ENCODE measurements around the gene PTGR2. TPM values are rescaled to one million over a fixed set of nuclear protein-coding genes. Genes with fewer than 3 reads are reported as not detected.

PTGR2 gene
- total RNA-seq, 1 donor from 2014 or later, result 9.6 TPM

GRCh38 chr14:73877790-73878189 lies 26.2 kb downstream of the PTGR2 start:
- no peak overlapping the region for H3K4me3 Mint-ChIP-seq

GRCh38 chr14:73878436-73878835 lies 26.8 kb downstream of the PTGR2 start:
- Mint-ChIP-seq H3K9me3 (no peaks in the 10 kb centered on the region), H3K4me1 (ENCODE audit: unreplicated experiment) (no peaks in the 10 kb centered on the region), H3K27me3 (no peaks in the 10 kb centered on the region), H3K27ac (no peak overlapping the region), H3K36me3 (peaks cover 3% of the 10 kb centered on the region), H3K4me3 (no peak overlapping the region)
- no peak for TF ChIP-seq CTCF (conservative IDR thresholded peaks at IDR 0.05)
- no peak for DNase-seq (ENCODE audit: extremely low spot score, unreplicated experiment)

More at GRCh38 chr14:73877790-73878189, 26.2 kb downstream of the PTGR2 start:
- Mint-ChIP-seq H3K9me3 (no peaks in the 10 kb centered on the region), H3K4me1 (ENCODE audit: unreplicated experiment) (no peaks in the 10 kb centered on the region), H3K27me3 (no peaks in the 10 kb centered on the region), H3K36me3 (peaks cover 3% of the 10 kb centered on the region), H3K27ac (no peak overlapping the region)
- DNase-seq (ENCODE audit: extremely low spot score, unreplicated experiment), result no peak
- TF ChIP-seq CTCF (conservative IDR thresholded peaks at IDR 0.05), result no peak

GRCh38 chr14:73879027-73879426 lies 27.4 kb downstream of the PTGR2 start:
- Mint-ChIP-seq H3K36me3 (no peaks in the 10 kb centered on the region), H3K27ac (no peak overlapping the region)
- DNase-seq (ENCODE audit: extremely low spot score, unreplicated experiment), result no peak

DNA sequence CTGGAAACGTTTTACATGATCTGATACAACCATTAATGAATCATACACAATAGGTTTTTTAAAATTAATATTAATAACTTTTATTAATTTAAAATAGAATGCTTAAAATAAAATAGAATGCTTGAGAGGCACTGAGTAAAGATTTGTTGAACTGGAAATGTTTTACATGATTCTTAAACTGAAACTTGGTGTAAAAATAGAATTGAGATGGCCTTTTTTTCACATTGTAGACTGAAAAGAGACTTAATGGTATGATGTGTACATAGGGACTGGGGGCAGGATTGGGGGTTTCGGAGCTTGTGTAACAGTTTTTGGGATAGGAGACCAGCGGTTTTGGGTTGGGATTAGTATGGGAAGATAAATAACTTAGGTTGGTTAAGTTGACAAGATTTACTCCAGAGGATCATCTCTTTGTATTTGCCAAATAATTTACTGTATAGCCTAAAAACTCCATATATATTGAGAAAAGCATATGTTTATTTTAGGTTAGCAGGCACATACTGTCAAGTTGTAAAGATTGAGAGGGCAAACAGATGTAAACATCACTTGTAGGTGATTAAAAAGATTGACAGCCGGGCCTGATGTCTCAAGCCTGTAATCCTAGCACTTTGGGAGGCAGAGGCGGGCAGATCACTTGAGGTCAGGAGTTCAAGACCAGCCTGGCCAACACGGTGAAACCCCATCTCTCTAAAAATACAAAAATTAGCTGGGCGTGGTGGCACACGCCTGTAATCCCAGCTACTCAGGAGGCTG lies 33.0 kb downstream of the PTGR2 start:
- H3K27me3 Mint-ChIP-seq, result no peaks in the 10 kb centered on the region

More at GRCh38 chr14:73879027-73879426, 27.4 kb downstream of the PTGR2 start:
- no peaks in the 10 kb centered on the region for H3K4me1 Mint-ChIP-seq (ENCODE audit: unreplicated experiment)
- no peak for TF ChIP-seq CTCF (conservative IDR thresholded peaks at IDR 0.05)
- H3K4me3 Mint-ChIP-seq, result no peak overlapping the region
- H3K9me3 Mint-ChIP-seq, result no peaks in the 10 kb centered on the region
- no peaks in the 10 kb centered on the region for H3K27me3 Mint-ChIP-seq

GRCh38 chr14:73886449-73887317 lies 35.1 kb downstream of the PTGR2 start, which contains the start of gene ZNF410:
Gene ZNF410 (plus strand): TSS chr14:73886859. CDS start chr14:73892176, 5,317 bp downstream.
- TF ChIP-seq CTCF (conservative IDR thresholded peaks at IDR 0.05), result no peak
- DNase-seq (ENCODE audit: extremely low spot score, unreplicated experiment), result peak; percentile 90
- Mint-ChIP-seq H3K4me1 (ENCODE audit: unreplicated experiment) (peaks cover 38% of the 10 kb centered on the region), H3K9me3 (no peaks in the 10 kb centered on the region), H3K27ac (peak within 1 kb of the TSS; percentile 95), H3K27me3 (no peaks in the 10 kb centered on the region), H3K36me3 (peaks cover 4% of the 10 kb centered on the region), H3K4me3 (peak within 1 kb of the TSS; percentile 94)

More for the DNA sequence above, 33.0 kb downstream of the PTGR2 start:
- Mint-ChIP-seq H3K9me3 (no peaks in the 10 kb centered on the region), H3K27ac (peak overlapping the region; percentile 86), H3K4me3 (peak overlapping the region; percentile 94), H3K36me3 (peaks cover 3% of the 10 kb centered on the region), H3K4me1 (ENCODE audit: unreplicated experiment) (peaks cover 37% of the 10 kb centered on the region)
- DNase-seq (ENCODE audit: extremely low spot score, unreplicated experiment), result no peak
- no peak for TF ChIP-seq CTCF (conservative IDR thresholded peaks at IDR 0.05)

Measured in type B pancreatic cell (in vitro differentiated cells).